HG03460 (cell line): ENCODE measurements around the gene TBX20.
"Not testable (repeated sequence)": the region's sequence is repeated elsewhere in the genome, so short reads cannot be mapped to it uniquely, and the experiment has no call there.

ENCODE experiments used
- ATAC-seq: cut with Tn5 transposase; IDR thresholded peaks from one replicate; pipeline ENCODE4 v1.9.1; 2021; ENCODE audit not compliant: unreplicated experiment

Gene TBX20

DNA sequence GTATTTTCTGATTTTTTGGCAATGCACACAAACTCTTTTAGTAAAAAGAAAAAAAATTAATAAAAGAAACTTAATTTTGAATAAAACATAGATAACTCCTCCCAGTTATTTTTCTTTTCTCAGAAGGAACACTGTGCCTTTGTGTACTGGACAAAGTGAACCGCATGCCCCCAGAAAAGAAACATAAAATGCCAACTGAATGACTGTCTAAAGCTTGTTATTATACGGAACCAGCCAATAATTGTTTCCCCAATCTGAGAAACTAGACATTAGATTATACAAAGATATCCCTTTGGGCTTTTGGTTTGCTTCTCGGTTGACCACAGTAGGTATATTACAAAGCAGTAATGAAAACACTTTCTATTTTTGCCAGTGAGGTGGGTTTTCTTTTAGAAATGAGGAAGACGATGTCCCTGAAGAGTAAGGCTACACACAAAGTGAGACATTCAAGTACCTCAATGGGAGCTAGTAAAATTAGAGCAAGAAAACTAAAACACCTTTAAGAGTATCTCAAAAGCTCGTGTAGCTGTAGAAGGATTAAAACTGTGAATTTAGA lies 25.3 kb downstream of the TBX20 start:
- not testable (repeated sequence) for ATAC-seq

DNA sequence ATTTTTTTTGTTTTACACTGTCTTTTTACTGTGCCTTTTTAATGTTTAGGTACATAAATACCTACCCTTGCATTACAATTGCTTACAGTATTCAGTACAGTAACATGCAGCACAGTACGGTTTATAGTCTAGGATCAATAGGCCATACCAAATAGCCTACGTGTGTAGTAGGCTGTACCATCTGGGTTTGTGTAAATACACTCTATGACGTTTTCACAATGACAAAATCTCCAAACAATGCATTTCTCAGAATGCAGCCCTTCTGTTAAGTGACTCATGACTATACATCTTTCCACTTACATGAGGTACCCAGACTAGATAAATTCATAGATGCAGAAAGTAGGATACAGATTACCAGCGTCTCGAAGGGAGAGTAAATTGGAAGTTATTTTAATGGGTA lies 26.5 kb downstream of the TBX20 start:
- ATAC-seq: not testable (repeated sequence)

DNA sequence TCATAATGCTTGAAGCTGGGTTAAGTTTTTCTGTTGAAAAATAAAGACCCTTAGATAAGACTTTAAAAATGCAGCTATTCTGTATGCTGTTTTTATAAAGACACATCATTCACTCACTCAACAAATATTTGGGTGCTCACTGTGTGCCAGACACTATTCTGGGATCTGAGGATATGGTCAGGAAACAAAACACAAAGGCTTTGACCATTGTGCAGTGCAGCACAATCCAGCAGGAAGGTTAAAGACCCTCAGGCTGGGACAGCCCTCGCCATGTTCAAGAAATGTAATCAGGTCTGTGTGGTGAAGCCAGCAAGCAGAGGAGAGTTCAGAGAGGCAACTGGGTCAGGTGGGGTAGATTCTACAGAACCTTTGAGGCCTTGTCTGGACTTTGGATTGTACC lies 31.5 kb downstream of the TBX20 start:
- ATAC-seq: not testable (repeated sequence)

DNA sequence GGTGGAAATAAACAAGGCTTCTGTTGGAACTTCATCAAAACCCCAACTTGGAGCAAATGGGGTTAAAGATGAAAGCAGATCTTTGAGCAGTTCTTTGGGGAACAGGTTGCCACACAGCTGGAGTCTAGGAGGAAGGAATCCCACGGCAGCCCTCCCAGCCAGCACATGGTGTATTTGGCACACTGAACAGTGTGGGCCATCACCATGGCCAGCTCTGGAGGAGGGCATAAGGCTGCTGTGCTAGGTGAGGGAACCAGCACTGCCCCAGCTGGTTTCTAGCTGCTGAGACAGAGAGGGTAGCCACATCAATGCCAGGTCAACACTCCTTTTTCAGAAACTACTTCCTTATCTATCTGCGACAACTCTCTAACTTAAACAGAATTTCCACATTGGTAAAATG lies 33.7 kb downstream of the TBX20 start:
- ATAC-seq: not testable (repeated sequence)

- ATAC-seq: not testable (repeated sequence)
Observed at GRCh38 chr7:35216033-35216432, 37.9 kb downstream of the TBX20 start.

DNA sequence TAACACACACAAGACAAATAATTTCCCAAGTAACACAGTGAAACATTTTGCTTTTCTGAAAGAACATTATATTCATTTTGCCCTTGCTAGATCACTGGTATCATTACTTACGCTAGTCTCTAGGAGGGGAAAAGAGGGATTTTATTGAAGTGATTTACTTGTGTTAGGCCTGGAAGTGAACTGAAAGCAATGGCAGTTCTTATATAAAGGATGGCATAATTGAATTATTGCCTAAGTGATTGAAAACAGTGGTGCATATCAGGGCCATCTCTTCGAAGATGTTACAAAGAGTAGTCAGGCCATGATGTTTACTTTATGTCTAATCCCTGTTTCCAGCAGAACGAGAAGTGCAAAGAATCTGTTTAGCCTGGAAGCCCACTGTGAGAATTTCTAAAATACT lies 38.8 kb downstream of the TBX20 start:
- ATAC-seq: not testable (repeated sequence)

DNA sequence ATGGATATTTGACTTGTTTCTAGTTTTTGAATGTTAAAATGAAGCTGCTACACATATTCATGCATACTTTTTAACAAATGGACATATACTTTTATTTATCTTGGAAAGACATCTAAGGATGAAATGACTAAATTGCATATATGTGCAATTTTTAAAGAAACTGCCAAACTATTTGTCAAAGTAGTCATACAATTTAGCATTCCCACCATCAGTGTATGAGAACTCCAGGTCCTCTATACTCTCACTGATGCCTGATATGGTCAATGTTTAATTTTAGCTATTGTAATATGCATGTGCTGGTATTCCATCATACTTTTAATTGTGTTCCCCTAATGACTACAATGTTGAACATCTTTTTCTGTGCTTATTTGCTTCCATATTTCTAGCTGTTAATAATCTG lies 47.0 kb downstream of the TBX20 start:
- not testable (repeated sequence) for ATAC-seq

DNA sequence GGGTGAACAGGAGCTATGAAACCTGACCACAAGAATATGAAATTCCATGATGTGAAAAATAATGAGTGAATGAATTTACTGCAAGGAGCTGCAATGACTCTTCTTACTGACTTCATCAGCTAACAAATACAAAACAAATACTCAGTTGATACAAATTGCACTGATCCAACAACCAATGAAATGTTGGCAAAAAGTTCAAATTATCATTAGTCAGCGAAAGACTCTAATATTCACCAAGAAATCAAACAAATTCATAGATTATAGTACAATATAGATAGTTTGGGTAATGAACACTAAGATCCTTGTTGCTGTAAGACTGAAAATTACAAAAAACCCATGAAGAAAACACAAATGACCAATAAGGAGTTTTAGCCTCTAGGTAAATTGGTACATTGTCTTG lies 49.0 kb downstream of the TBX20 start:
- ATAC-seq: not testable (repeated sequence)

- ATAC-seq: not testable (repeated sequence)
Observed at GRCh38 chr7:35204031-35204430, 49.9 kb downstream of the TBX20 start.

DNA sequence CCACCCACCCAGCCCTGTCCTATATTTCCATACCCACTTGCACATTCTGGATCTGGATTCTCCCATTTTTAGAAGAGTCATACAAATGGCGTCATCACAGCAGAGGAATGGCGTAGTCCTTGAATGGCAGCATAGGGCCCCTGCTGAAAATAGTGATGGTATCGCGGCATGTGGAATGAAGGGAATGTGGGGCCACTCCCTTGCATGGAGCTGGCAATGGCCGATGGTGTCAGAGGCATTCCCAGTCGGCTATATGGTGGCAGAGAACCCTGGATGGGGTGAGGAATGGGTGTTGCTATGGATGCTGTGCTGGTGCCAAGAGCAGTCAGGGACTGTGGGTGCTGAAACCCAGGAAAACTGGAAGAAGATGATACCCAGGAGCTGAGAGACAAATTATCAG lies 51.5 kb downstream of the TBX20 start:
- not testable (repeated sequence) for ATAC-seq

DNA sequence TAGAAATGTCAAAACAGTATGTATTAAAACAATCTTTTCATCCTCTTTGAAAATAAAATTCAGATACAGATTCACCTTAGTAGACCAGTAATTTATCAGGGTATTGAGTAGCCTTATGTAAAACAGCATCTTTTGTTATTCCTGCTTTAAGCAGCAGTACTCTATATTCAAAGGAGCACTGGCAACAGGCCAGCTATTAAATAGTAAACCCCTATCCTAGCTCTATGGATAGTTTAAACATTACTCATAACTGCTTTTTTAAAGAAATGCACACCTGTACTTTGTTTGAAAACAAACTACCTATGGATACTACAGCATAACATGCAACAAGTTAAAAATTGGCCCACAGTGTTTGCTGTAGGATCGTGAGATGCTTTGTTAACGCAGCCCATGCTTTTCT lies 53.7 kb downstream of the TBX20 start:
- ATAC-seq: not testable (repeated sequence)

GRCh38 chr7:35198370-35199140 lies 55.3 kb downstream of the TBX20 start:
- ATAC-seq: not testable (repeated sequence)

DNA sequence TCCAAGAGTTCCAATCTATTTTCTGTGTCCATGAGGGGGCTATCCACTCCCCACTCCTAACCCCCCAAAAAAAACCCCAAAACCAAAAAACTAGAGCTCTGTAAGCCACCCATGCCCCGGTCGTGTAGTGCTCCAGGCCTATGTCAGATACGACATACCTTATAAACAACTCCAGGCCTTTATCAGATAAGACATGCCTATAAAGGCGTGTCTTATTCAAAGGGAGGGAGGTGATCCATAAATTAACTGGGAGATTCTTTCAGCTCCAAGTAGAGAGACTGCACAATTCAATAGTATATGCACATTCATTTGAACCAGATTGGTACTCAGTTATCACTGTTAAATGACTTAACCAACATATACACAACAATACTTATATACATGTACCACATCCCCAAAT lies 62.3 kb downstream of the TBX20 start:
- ATAC-seq: not testable (repeated sequence)

DNA sequence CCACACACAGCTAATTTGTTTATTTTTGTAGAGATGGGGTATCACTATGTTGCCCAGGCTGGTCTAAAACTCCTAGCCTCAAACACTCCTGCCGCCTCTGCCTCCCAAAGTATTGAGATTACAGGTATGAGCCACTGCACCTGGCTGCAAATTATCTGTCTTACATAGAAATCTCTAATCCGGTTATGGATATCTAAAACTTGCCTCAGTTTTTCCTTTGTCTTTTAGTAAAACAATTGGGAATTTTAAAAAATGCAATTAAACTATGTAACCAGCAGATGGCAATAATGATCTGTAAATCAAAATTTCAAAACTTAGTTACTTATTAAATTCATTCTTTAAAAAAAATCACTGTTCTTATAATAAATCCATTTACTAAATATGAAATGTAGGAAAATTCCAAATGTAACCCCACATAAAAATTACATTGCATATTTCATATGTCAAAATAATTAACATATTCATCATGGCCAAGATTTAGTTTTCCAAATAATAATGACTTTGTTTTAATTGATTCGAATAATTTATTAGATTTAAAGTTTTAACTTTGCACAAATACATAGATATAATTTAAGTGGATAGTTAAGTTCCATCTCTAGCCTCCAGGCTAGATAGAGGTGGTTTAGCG lies 63.6 kb downstream of the TBX20 start:
- not testable (repeated sequence) for ATAC-seq

DNA sequence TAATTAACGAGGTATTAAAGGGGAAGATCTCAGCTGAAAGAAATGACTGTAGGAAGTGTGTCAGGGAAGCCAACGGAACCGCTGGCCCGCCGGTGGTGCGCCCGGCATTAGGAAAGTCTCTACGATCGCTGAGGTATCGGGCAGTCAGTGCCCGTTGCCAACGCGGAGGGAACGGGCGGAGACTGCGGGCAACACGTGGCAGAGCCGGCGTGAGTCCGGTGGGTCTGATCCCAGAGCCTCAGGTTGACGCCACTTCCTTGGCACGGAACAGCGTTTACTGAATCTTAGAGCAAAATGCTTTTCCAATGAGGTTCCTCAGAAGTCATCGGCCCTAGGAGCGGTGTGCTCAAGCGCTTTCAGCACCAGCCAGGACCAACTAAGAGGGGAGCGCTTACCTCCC lies 67.1 kb downstream of the TBX20 start:
- not testable (repeated sequence) for ATAC-seq

- ATAC-seq: no peak
Observed at GRCh38 chr7:35185908-35186731, 67.8 kb downstream of the TBX20 start.

GRCh38 chr7:35185578-35185907 lies 68.4 kb downstream of the TBX20 start:
- ATAC-seq: not testable (repeated sequence)

DNA sequence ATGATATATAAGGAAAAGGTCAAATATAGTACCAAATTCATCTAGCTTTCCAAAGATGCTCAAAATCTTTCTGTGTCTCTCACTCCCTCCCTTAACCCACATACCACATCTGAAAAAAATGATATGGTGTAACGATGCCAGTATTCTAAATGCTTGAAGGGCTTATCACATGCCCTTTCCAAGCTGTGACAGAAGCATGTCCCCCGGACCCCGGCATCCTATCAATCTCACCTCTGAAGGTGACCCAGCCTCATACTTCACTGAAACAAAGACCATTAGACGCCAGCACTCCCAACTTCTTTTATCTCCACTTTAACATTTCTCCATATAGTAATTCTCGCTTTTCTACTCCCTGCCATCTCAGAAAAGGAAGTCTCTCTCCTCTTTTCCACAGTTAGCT lies 68.9 kb downstream of the TBX20 start:
- not testable (repeated sequence) for ATAC-seq

GRCh38 chr7:35183873-35184503 lies 69.9 kb downstream of the TBX20 start:
- ATAC-seq: not testable (repeated sequence)

DNA sequence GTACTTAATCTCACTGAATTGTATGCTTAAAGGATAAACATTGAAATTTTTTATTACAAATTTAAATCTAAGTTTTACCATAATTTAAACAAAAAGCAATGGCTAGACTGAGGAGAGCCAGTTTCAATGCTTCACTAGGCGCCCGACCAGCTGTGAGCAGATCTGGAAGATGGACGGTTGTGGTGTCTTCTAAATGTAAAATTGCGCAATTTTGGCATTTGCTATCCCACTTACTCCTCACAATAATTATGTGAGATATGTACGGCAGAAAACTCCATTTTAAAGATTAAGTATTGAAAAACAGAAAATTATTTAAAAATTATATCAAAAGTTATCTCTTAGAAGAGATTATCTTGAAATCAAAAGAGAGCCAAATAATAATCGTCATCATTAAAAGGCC lies 73.2 kb downstream of the TBX20 start:
- ATAC-seq: not testable (repeated sequence)

GRCh38 chr7:35173176-35173575 lies 80.7 kb downstream of the TBX20 start:
- ATAC-seq: not testable (repeated sequence)
